Fibroblast of lung (primary cell): Measurements from ENCODE around the gene SEMA6A. TPM values are rescaled to one million over a fixed set of nuclear protein-coding genes. Genes with fewer than 3 reads are reported as not detected.

Source experiments
- DNase-seq, 2 donors: peaks; one replicate each; pipeline versions ENCODE4 v3.0.0 to v3.0.0-alpha.2; 2010; ENCODE audit warnings: low read depth in 2 of 2
- H2AFZ ChIP-seq: 2 replicates; pipeline ENCODE4 v1.5.1; 2012; ENCODE audit warnings: low read length, control low read depth, inconsistent platforms
- H3K27ac ChIP-seq: 2 replicates; pipeline ENCODE4 v1.5.1; 2011; ENCODE audit warnings: low read length, control low read depth; ENCODE audit not compliant: insufficient read depth
- H3K27me3 ChIP-seq: 2 replicates; pipeline ENCODE4 v1.5.1; 2011; ENCODE audit warnings: mild to moderate bottlenecking, low read length; ENCODE audit not compliant: control insufficient read depth, insufficient read depth
- H3K36me3 ChIP-seq: 2 replicates; pipeline ENCODE4 v1.5.1; 2011; ENCODE audit warnings: low read length; ENCODE audit not compliant: control insufficient read depth, insufficient read depth
- H3K4me1 ChIP-seq: 2 replicates; pipeline ENCODE4 v1.5.1; 2011; ENCODE audit warnings: low read length; ENCODE audit not compliant: control insufficient read depth, insufficient read depth; ENCODE audit errors: extremely low read depth
- H3K4me2 ChIP-seq: 2 replicates; pipeline ENCODE4 v1.5.1; 2011; ENCODE audit warnings: low read length, control low read depth; ENCODE audit not compliant: insufficient read depth; ENCODE audit errors: extremely low read depth
- H3K4me3 ChIP-seq, 4 experiments: fragments of 200-600 bp in 1 of 4; sonication (generic) in 1 of 4; replicated peaks in 1 of 4; 2 replicates each; pipeline ENCODE4 v1.5.1; 2011 to 2016; ENCODE audit warnings: low read length in 4 of 4, low read depth in 3 of 4, mild to moderate bottlenecking in 3 of 4, control low read depth in 2 of 4, inconsistent platforms in 1 of 4, mixed read lengths in 1 of 4; ENCODE audit not compliant: insufficient read depth in 1 of 4; ENCODE audit errors: control extremely low read depth in 1 of 4
- H3K79me2 ChIP-seq: 2 replicates; pipeline ENCODE4 v1.5.1; 2012; ENCODE audit warnings: mild to moderate bottlenecking, low read length, inconsistent platforms; ENCODE audit not compliant: control insufficient read depth, insufficient read depth
- H3K9ac ChIP-seq: 2 replicates; pipeline ENCODE4 v1.5.1; 2011; ENCODE audit warnings: mild to moderate bottlenecking, low read length, control low read depth; ENCODE audit not compliant: insufficient read depth
- H3K9me3 ChIP-seq: 2 replicates; pipeline ENCODE4 v1.5.1; 2012; ENCODE audit warnings: low read depth, low read length; ENCODE audit not compliant: control insufficient read depth, insufficient read depth
- H4K20me1 ChIP-seq: 2 replicates; pipeline ENCODE4 v1.5.1; 2011; ENCODE audit warnings: low read length; ENCODE audit not compliant: control insufficient read depth, insufficient read depth; ENCODE audit errors: extremely low read depth
- CTCF ChIP-seq, 2 donors: IDR thresholded peaks in 1 of 2; conservative IDR thresholded peaks in 1 of 2; 1 replicate in 1 of 2; 2 replicates in 1 of 2; pipeline ENCODE4 v1.5.1; 2011 to 2012; ENCODE audit warnings: low read length in 2 of 2, control low read depth in 1 of 2, inconsistent platforms in 1 of 2, low read depth in 1 of 2, mild to moderate bottlenecking in 1 of 2
- EZH2 ChIP-seq: IDR thresholded peaks from 2 replicates; pipeline ENCODE4 v1.5.1; 2012; ENCODE audit warnings: low read length, control low read depth, mild to moderate bottlenecking; ENCODE audit errors: missing control alignments
- polyA plus RNA-seq, 2 donors: library from polyadenylated mRNA; depleted of rRNA in 1 of 2; stranded (reverse) in 1 of 2; unstranded in 1 of 2; fragments of >200 nt; gene quantifications; 2 replicates each; pipeline ENCODE4 v1.2.1, GENCODE V29; 2011 to 2012; ENCODE audit warnings: missing spikeins in 1 of 2
- total RNA-seq: library from RNA; depleted of rRNA; stranded (reverse); fragments of >200 nt; gene quantifications from 2 replicates; pipeline ENCODE4 v1.2.1, GENCODE V29; 2014

The SEMA6A gene
- total and polyA plus RNA-seq, 2 donors (not counting 1 experiment from before 2014, with no cell fraction given) = 0.17 to 0.22 TPM

GRCh38 chr5:116439905-116440304 is 134.7 kb downstream of the SEMA6A start:
- no peak overlapping the region for H3K9ac ChIP-seq
- no peak overlapping the region for H3K27ac ChIP-seq

GRCh38 chr5:116438979-116439554 is 135.6 kb downstream of the SEMA6A start:
- Histone ChIP-seq H3K4me3 (no peak overlapping the region), H3K27ac (no peak overlapping the region), H4K20me1 (no peaks in the 10 kb centered on the region), H3K4me1 (no peaks in the 10 kb centered on the region), H3K4me2 (no peak overlapping the region), H3K36me3 (no peaks in the 10 kb centered on the region), H3K9ac (no peak overlapping the region), H3K27me3 (no peaks in the 10 kb centered on the region), H3K79me2 (no peaks in the 10 kb centered on the region), H2AFZ (no peak overlapping the region), H3K9me3 (no peaks in the 10 kb centered on the region)
- no peak for DNase-seq
- no peak for TF ChIP-seq CTCF (conservative IDR thresholded peaks at IDR 0.05 in 1 of 2, IDR thresholded peaks at IDR 0.05 in 1 of 2; ENCODE audit: low read depth in 1 of 2, low read length in 2 of 2)
- TF ChIP-seq EZH2 = no peak

More at GRCh38 chr5:116439905-116440304, 134.7 kb downstream of the SEMA6A start:
- Histone ChIP-seq H3K4me2 (no peak overlapping the region), H2AFZ (no peak overlapping the region), H3K36me3 (no peaks in the 10 kb centered on the region), H4K20me1 (no peaks in the 10 kb centered on the region), H3K79me2 (no peaks in the 10 kb centered on the region), H3K4me1 (no peaks in the 10 kb centered on the region), H3K4me3 (no peak overlapping the region), H3K9me3 (no peaks in the 10 kb centered on the region), H3K27me3 (no peaks in the 10 kb centered on the region)
- TF ChIP-seq EZH2 = no peak
- TF ChIP-seq CTCF (conservative IDR thresholded peaks at IDR 0.05 in 1 of 2, IDR thresholded peaks at IDR 0.05 in 1 of 2; ENCODE audit: low read depth in 1 of 2, low read length in 2 of 2) = no peak
- no peak for DNase-seq

- Histone ChIP-seq H3K4me3 (no peak overlapping the region), H2AFZ (no peak overlapping the region), H3K9me3 (no peaks in the 10 kb centered on the region), H3K4me1 (no peaks in the 10 kb centered on the region), H3K36me3 (no peaks in the 10 kb centered on the region), H4K20me1 (no peaks in the 10 kb centered on the region), H3K79me2 (no peaks in the 10 kb centered on the region), H3K9ac (no peak overlapping the region), H3K4me2 (no peak overlapping the region), H3K27ac (no peak overlapping the region), H3K27me3 (no peaks in the 10 kb centered on the region)
- TF ChIP-seq EZH2 (no peak), CTCF (conservative IDR thresholded peaks at IDR 0.05 in 1 of 2, IDR thresholded peaks at IDR 0.05 in 1 of 2; ENCODE audit: low read depth in 1 of 2, low read length in 2 of 2) (no peak)
- no peak for DNase-seq
These were observed 136.6 kb downstream of the SEMA6A start for GRCh38 chr5:116437922-116438578.
